ENCODE data around the gene IGSF21.

The IGSF21 gene

GRCh38 chr1:18141661-18142060 is 34.1 kb downstream of the IGSF21 start:
- Histone ChIP-seq H3K4me3 (no peak overlapping the region), H3K36me3 (ENCODE audit: insufficient read depth, low read length) (no peaks in the 10 kb centered on the region), H3K27ac (no peak overlapping the region), H3K9ac (ENCODE audit: insufficient read length) (no peak overlapping the region), H3K9me3 (ENCODE audit: low read depth, low read length) (no peaks in the 10 kb centered on the region)
- DNase-seq (ENCODE audit: low read depth, low spot score), result no peak
- TF ChIP-seq EZH2 (IDR thresholded peaks at IDR 0.05) (no peak), FOXP2 (optimal IDR thresholded peaks at IDR 0.05; ENCODE audit: control extremely low read depth, extremely low read length, insufficient read depth) (no peak), POLR2AphosphoS5 (IDR thresholded peaks at IDR 0.05; ENCODE audit: borderline replicate concordance, low read depth, low read length) (no peak)

- Histone ChIP-seq H3K27ac (no peak overlapping the region), H3K4me3 (no peak overlapping the region)
- TF ChIP-seq FOXP2 (optimal IDR thresholded peaks at IDR 0.05; ENCODE audit: control extremely low read depth, extremely low read length, insufficient read depth), result no peak
- no peak for TF ChIP-seq EZH2 (IDR thresholded peaks at IDR 0.05)
Observed at GRCh38 chr1:18142471-18142870, 34.9 kb downstream of the IGSF21 start.

GRCh38 chr1:18142969-18143368 is 35.4 kb downstream of the IGSF21 start:
- no peak overlapping the region for H3K27ac ChIP-seq
- H3K4me3 ChIP-seq, result no peak overlapping the region
- no peak overlapping the region for H3K9ac ChIP-seq (ENCODE audit: insufficient read length)
- DNase-seq (ENCODE audit: low read depth, low spot score), result no peak
- no peaks in the 10 kb centered on the region for H3K36me3 ChIP-seq (ENCODE audit: insufficient read depth, low read length)
- TF ChIP-seq POLR2AphosphoS5 (IDR thresholded peaks at IDR 0.05; ENCODE audit: borderline replicate concordance, low read depth, low read length), result no peak
- H3K9me3 ChIP-seq (ENCODE audit: low read depth, low read length), result no peaks in the 10 kb centered on the region

More at GRCh38 chr1:18142471-18142870, 34.9 kb downstream of the IGSF21 start:
- no peak for DNase-seq (ENCODE audit: low read depth, low spot score)
- Histone ChIP-seq H3K9me3 (ENCODE audit: low read depth, low read length) (no peaks in the 10 kb centered on the region), H3K9ac (ENCODE audit: insufficient read length) (no peak overlapping the region), H3K36me3 (ENCODE audit: insufficient read depth, low read length) (no peaks in the 10 kb centered on the region)

- H3K36me3 ChIP-seq (ENCODE audit: insufficient read depth, low read length), result no peaks in the 10 kb centered on the region
- no peaks in the 10 kb centered on the region for H3K9me3 ChIP-seq (ENCODE audit: low read depth, low read length)
- H3K4me3 ChIP-seq, result no peak overlapping the region
- DNase-seq (ENCODE audit: low read depth, low spot score), result no peak
- H3K27ac ChIP-seq, result no peak overlapping the region
- TF ChIP-seq FOXP2 (optimal IDR thresholded peaks at IDR 0.05; ENCODE audit: control extremely low read depth, extremely low read length, insufficient read depth) (no peak), POLR2AphosphoS5 (IDR thresholded peaks at IDR 0.05; ENCODE audit: borderline replicate concordance, low read depth, low read length) (no peak), EZH2 (IDR thresholded peaks at IDR 0.05) (no peak)
- H3K9ac ChIP-seq (ENCODE audit: insufficient read length), result no peak overlapping the region
Observed at GRCh38 chr1:18144062-18144461, 36.5 kb downstream of the IGSF21 start.

GRCh38 chr1:18144916-18145647 is 37.5 kb downstream of the IGSF21 start:
- TF ChIP-seq FOXP2 (optimal IDR thresholded peaks at IDR 0.05; ENCODE audit: control extremely low read depth, extremely low read length, insufficient read depth), result no peak
- no peak for TF ChIP-seq EZH2 (IDR thresholded peaks at IDR 0.05)
- no peak for TF ChIP-seq POLR2AphosphoS5 (IDR thresholded peaks at IDR 0.05; ENCODE audit: borderline replicate concordance, low read depth, low read length)
- no peaks in the 10 kb centered on the region for H3K36me3 ChIP-seq (ENCODE audit: insufficient read depth, low read length)
- no peak overlapping the region for H3K27ac ChIP-seq
- no peak overlapping the region for H3K9ac ChIP-seq (ENCODE audit: insufficient read length)
- no peaks in the 10 kb centered on the region for H3K9me3 ChIP-seq (ENCODE audit: low read depth, low read length)
- no peak overlapping the region for H3K4me3 ChIP-seq
- DNase-seq (ENCODE audit: low read depth, low spot score), result no peak

- H3K4me3 ChIP-seq, result no peak overlapping the region
- no peak overlapping the region for H3K27ac ChIP-seq
- DNase-seq (ENCODE audit: low read depth, low spot score), result no peak
- H3K9me3 ChIP-seq (ENCODE audit: low read depth, low read length), result no peaks in the 10 kb centered on the region
- TF ChIP-seq POLR2AphosphoS5 (IDR thresholded peaks at IDR 0.05; ENCODE audit: borderline replicate concordance, low read depth, low read length) (no peak), FOXP2 (optimal IDR thresholded peaks at IDR 0.05; ENCODE audit: control extremely low read depth, extremely low read length, insufficient read depth) (no peak), EZH2 (IDR thresholded peaks at IDR 0.05) (no peak)
- H3K36me3 ChIP-seq (ENCODE audit: insufficient read depth, low read length), result no peaks in the 10 kb centered on the region
- H3K9ac ChIP-seq (ENCODE audit: insufficient read length), result no peak overlapping the region
Observed at GRCh38 chr1:18145851-18146618, 38.4 kb downstream of the IGSF21 start.

GRCh38 chr1:18146886-18147285 is 39.3 kb downstream of the IGSF21 start:
- Histone ChIP-seq H3K9me3 (ENCODE audit: low read depth, low read length) (no peaks in the 10 kb centered on the region), H3K27ac (no peak overlapping the region), H3K36me3 (ENCODE audit: insufficient read depth, low read length) (no peaks in the 10 kb centered on the region), H3K4me3 (no peak overlapping the region), H3K9ac (ENCODE audit: insufficient read length) (no peak overlapping the region)
- TF ChIP-seq FOXP2 (optimal IDR thresholded peaks at IDR 0.05; ENCODE audit: control extremely low read depth, extremely low read length, insufficient read depth) (no peak), EZH2 (IDR thresholded peaks at IDR 0.05) (no peak), POLR2AphosphoS5 (IDR thresholded peaks at IDR 0.05; ENCODE audit: borderline replicate concordance, low read depth, low read length) (no peak)
- DNase-seq (ENCODE audit: low read depth, low spot score), result no peak

- H3K9me3 ChIP-seq (ENCODE audit: low read depth, low read length), result no peaks in the 10 kb centered on the region
- TF ChIP-seq FOXP2 (optimal IDR thresholded peaks at IDR 0.05; ENCODE audit: control extremely low read depth, extremely low read length, insufficient read depth) (no peak), POLR2AphosphoS5 (IDR thresholded peaks at IDR 0.05; ENCODE audit: borderline replicate concordance, low read depth, low read length) (no peak), EZH2 (IDR thresholded peaks at IDR 0.05) (no peak)
- no peak overlapping the region for H3K27ac ChIP-seq
- H3K4me3 ChIP-seq, result no peak overlapping the region
- no peaks in the 10 kb centered on the region for H3K36me3 ChIP-seq (ENCODE audit: insufficient read depth, low read length)
- no peak for DNase-seq (ENCODE audit: low read depth, low spot score)
- H3K9ac ChIP-seq (ENCODE audit: insufficient read length), result no peak overlapping the region
Observed at GRCh38 chr1:18147672-18148071, 40.1 kb downstream of the IGSF21 start.

Data from SK-N-MC (cell line).